LNCaP clone FGC (cell line): Measurements from ENCODE around the gene CCDC102A.

ENCODE experiments used
- DNase-seq: peaks from one replicate; pipeline ENCODE4 v3.0.0-alpha.2; 2011; ENCODE audit warnings: low read depth
- H3K4me3 ChIP-seq: 2 replicates; pipeline ENCODE4 v1.5.1; 2011; ENCODE audit warnings: mild to moderate bottlenecking, low read depth, low read length, control low read depth
- CTCF ChIP-seq: IDR thresholded peaks from 2 replicates; pipeline ENCODE4 v1.5.1; 2012; ENCODE audit warnings: mild to moderate bottlenecking; ENCODE audit not compliant: control insufficient read depth, insufficient read depth; ENCODE audit errors: extremely low read depth

The CCDC102A gene

DNA sequence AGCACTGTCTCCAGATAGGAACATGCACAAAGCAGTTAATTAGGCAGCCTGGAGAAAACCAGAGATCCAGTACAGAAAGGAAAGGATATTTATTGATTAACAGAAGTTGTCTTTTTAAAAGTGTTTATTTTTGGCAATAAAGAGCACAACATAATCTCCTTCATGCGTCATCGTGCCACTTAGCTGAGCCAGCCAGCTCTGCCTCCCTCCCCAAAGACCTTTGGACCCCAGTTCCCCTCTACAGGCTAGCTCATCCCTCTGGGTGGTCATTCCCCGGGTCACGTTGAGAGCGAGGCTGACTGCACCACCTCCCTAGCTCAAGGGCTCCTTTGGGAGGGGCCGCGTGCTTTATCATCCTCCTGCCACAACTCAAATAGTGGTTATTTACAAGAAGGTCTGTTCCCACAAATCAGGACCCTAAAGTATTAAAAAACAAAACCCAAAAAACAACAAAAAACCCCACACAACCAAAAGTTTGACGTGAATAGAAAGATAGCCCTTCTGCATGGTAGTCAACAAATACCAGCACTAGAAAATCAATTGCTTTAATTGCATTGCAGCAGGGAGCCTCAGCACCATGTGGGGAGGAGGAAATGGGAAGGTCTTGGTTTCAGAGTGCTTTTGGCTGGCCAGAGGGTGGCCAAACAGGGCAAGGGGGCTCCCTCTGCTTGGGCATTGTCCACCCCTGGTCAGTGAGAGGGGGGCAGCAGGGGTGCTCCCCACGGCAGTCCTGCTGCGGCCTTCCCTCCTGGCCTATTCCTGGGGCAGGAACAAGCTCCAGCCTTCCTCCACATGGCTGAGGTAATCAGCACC, 64.3 kb downstream of the CCDC102A start:
- no peak for DNase-seq
- no peak overlapping the region for H3K4me3 ChIP-seq
- TF ChIP-seq CTCF, result no peak

DNA sequence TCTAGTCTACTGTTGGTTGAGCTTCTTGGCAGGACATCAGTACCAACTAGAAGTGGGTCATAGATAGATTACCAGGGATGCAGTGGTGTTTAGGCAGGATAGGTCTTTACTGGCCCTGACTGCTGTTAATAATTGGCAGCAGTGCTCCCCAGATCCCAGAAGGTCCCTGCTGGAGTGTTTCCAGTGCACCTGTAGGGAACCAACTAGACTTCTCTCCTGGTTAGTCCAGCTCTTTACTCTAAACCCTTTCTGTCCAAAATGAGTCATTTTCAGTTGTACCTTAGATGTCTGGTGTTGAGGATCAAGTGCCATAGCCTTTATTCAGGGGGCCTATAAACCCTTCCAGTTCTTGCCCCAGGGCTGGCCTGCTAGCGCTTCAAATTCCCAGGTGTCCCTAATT, 65.2 kb downstream of the CCDC102A start:
- no peak for TF ChIP-seq CTCF
- H3K4me3 ChIP-seq, result no peak overlapping the region
- DNase-seq, result no peak

GRCh38 chr16:57470711-57471110, 65.7 kb downstream of the CCDC102A start:
- peak; percentile 38 for DNase-seq
- H3K4me3 ChIP-seq, result no peak overlapping the region
- no peak for TF ChIP-seq CTCF

DNA sequence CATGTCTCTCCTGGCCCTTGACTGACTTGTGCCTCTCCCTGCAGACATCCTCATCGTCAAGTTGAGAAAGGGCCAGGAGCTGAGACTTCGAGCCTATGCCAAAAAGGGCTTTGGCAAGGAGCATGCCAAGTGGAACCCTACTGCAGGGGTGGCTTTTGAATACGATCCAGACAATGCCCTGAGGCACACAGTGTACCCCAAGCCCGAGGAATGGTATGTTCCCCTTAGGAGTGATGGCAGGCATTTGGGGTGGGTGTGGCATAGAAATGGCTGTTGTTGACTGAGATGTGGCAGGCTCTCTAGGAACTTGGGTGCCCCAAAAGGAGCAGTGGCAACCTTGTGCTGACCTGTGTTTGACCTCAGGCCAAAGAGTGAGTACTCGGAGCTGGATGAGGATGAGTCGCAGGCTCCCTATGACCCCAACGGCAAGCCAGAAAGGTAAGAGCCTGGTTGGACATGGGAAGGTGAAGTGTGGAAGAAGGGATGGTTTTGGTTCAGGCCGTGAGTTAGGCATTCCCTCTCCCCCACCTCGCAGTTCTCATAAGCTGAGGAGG, 66.4 kb downstream of the CCDC102A start:
- DNase-seq, result no peak
- H3K4me3 ChIP-seq, result no peak overlapping the region
- no peak for TF ChIP-seq CTCF

DNA sequence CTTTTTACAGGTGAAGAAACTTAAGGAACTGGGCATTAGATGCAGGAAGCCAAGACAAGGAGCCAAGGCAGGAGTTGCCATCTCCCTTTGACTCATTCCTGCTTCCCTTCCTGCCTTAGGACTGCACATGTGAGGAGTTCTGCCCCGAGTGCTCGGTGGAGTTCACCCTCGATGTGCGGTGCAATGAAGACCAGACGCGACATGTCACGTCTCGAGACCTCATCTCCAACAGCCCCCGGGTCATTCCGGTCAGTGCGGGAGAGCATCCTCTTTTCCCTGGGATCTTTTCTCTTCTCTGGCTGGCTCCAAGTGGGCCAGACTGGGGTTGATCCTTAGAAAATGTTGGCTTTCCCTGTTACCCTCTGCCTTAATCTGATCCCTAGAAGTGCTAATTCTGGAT, 67.3 kb downstream of the CCDC102A start:
- H3K4me3 ChIP-seq, result no peak overlapping the region
- TF ChIP-seq CTCF, result no peak
- DNase-seq, result no peak

DNA sequence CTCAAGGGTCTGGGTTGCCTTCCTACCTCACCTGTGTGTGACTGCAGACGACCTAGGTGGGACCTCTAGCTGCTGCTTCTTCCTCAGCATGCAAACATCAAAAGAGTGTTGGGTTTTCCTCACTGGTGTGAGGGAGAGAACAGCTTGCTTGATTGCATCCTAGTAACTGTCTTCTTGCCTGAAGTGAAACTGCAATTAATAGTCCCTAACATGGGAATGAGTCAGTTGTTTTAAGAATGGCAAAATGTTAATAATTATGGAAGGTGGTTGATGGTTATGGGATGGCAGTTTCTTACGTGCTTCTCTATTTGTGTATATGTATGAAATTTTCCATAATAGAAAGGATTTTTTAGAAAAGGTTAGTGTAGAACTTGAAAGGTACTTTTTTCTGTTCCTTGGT, 68.0 kb downstream of the CCDC102A start:
- no peak for TF ChIP-seq CTCF
- H3K4me3 ChIP-seq, result no peak overlapping the region
- DNase-seq, result no peak

GRCh38 chr16:57464523-57464922, 71.8 kb downstream of the CCDC102A start:
- no peak overlapping the region for H3K4me3 ChIP-seq
- TF ChIP-seq CTCF, result no peak
- no peak for DNase-seq
